Hematopoietic multipotent progenitor cell treated with erythropoietin and hydrocortisone succinate and interleukin-3 and kit ligand, for 6 days (in vitro differentiated cells): ENCODE data around the gene XCL2.
"Not testable (repeated sequence)": the region's sequence is repeated elsewhere in the genome, so short reads cannot be mapped to it uniquely, and the experiment has no call there.

ENCODE experiments used
- DNase-seq: peaks from one replicate; pipeline ENCODE4 v3.0.0-alpha.2; 2015

Gene XCL2

GRCh38 chr1:168555508-168556046 is 11.8 kb upstream of the XCL2 start:
- no peak for DNase-seq

- no peak for DNase-seq
These were observed 11.0 kb upstream of the XCL2 start for GRCh38 chr1:168554603-168555483.

DNA sequence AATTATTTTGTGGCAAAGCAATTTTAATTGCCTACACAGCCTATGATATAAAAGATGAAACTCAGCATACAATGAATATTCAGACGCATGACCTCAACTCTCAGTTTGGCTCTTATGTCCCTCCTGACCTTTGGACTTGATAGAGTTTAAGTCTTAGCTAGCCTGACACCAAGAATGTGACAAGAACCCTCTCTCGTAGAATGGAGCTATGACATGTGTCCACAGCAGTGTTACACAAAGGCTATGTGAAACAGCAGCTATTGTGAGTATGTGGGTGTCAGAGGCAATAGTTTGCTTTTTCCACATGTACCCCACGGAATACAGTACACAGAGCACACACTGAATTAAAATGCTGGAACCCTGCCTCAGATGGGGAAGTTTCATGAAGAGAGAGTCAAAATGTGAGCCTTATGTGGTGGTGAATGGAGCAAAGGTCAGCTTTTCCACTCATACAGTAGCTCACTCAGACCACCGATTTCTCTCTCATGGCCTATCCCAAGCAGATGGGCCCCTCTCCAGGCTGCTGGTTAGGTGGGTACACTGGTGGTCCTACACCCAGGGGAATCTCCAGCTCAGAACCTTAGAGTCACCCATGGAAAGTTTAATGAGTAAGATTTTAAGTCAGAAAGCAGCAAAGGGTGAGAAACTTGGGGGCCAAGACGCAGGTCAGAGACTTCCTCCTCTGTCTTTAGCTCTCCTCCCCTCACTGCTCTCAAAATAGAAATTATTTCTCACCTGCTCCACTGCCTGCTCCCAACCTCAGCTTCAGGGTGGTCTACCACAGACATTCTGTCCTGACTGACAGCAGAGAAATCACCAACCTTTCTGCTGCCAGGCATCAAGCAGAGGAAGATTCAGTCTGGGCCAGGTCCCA is 10.1 kb upstream of the XCL2 start:
- DNase-seq = no peak

DNA sequence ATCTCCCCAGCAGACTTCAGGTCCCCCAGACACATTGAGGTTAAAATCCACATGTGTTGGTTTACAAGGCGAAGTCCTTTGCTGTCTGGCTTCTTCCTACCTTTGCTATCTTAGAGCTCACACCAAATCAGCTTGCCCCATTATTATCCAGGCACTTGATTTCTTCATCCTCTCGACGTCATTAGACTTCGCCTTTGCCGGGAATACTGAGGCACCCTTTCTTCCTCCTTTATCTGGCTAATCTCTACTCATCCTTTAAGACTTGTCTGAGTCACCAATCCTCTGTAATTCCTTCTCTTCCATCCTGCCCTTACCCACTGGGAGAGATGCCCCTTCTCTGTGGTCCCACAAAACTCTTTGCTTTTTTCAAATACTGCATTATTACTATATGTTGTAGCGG is 9.2 kb upstream of the XCL2 start:
- DNase-seq = no peak

DNA sequence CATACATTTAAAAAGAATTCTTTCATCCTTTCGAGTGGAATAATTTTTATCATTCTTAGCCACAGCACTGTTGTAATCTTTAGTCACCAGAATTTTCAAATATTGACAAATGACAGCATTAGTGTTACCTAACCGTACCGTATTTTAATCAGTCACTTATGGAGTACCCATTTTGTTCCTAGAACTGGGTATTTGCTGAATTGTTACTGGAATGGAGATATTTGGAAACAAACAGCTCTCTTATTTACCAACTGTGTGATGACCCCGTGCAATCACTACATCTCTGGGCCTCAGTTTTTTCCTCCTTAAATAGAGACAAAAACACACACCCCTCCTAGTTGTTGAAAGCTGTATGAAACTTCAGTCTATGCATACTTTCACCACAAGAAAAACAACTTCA is 7.9 kb upstream of the XCL2 start:
- DNase-seq = no peak

DNA sequence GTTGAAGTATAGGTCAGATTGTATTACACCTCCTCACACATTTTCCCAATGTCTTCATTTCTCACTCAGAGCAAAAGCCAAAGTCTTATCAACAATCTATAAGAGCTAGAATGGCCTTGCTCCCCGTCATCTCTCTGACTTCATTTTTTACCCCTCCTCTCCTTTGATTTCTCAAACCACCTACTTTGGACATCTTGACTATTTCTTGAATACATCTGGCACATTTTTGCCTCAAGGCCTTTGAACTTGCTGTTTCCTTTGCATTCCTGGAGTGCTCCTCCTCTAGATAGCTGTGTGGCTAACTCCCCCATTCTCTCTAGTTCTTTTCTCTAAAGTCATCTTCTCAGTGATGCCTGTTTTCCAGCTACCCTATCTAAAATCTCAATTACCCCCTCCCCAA is 7.2 kb upstream of the XCL2 start:
- no peak for DNase-seq

GRCh38 chr1:168546553-168546895 is 2.7 kb upstream of the XCL2 start:
- not testable (repeated sequence) for DNase-seq

DNA sequence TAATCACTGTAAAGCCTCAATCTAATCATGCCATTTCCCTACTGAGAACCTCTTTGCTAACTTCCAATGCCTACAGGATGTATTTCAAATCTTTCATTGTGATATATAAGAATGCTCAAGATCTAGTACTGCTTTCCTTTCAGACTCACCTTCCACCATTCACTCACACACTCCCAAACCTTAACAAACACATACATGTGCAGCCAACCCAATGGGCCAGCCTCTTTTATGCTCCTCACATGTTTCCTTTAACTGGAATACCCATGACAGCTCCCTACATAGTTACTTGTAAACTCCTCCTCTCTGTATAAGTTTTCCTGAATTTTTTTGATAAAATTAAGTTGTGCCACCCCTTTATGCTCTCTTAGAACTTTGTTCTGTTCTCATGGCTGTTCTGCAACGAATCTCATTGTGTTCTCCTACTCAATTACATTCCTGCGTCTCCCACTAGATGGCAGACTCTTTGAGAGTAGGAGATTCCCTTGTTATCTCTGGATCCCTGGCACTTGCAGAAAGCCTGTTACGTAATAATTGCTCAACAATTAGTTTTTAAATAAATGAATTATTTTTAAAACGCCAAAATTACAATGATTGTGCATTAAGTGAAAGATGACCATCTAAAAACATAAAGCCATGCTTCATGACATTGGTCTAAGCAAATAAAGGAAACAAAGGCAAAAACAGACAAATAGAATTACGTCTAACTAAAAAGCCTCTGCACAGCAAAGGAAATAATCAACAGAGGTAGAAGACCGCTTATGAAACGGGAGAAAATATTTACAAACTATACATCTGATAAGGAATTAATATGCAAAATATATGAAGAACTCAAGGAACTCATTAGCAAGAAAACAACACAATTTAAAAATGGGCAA is 2.1 kb upstream of the XCL2 start:
- peak; percentile 58 for DNase-seq

DNA sequence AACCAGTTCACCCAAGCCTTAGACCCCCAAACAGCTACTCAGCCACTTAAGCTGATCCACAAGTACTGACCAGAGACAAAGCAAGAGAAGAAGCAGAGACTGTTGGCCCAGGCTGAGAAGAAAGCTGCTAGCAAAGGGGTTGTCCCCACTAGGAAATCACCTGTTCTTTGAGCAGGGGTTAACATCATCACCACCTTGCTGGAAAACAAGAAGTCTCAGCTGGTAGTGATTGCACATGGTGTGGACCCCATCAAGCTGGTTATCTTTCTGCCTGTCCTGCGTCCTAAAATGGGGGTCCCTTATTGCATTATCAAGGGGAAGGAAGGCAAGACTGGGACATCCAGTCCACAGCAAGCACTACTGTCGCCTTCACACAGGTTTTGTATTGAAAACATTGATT is 819 bp downstream of the XCL2 start:
- DNase-seq = not testable (repeated sequence)

- DNase-seq = not testable (repeated sequence)
These were observed 3.0 kb downstream of the XCL2 start for GRCh38 chr1:168540798-168541197.

DNA sequence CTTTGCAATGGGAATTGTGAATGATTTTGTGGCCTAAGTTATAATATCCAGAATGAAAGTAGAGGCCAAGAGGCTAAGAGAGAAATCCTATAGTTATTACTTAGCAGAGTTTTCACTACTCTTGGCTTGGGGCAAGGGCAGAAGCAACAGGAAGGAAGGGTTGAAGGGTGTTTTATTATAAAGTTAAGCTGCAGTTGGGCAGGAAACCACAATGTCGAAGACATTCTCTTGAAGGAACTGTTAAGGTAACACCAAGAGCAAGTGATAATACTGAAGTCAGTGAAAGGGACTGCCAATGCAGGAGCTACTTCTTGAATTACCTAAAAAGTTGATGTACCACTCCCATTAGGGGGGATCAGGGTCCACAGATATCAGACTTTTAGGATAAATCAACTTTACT is 8.3 kb downstream of the XCL2 start:
- DNase-seq = peak; percentile 78

- no peak for DNase-seq
These were observed 12.0 kb downstream of the XCL2 start for GRCh38 chr1:168531615-168532345.

DNA sequence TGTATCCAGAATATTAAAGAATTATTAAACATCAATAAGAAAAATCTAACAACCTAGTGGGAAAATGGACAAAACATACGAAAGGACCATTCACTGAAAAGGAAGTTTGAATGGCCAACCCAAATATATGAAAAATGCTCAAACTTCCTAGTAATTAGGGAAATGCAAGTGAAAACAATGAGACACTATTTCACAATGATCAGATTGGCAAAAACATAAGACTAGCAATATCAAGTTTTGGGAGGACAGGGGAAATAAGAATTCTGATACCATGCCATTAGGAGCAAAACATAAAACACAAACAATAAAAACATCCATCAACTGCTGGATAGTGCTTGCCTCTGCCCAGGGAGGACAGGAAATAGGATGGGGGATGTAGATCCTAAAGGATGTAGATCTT is 14.3 kb downstream of the XCL2 start:
- no peak for DNase-seq

DNA sequence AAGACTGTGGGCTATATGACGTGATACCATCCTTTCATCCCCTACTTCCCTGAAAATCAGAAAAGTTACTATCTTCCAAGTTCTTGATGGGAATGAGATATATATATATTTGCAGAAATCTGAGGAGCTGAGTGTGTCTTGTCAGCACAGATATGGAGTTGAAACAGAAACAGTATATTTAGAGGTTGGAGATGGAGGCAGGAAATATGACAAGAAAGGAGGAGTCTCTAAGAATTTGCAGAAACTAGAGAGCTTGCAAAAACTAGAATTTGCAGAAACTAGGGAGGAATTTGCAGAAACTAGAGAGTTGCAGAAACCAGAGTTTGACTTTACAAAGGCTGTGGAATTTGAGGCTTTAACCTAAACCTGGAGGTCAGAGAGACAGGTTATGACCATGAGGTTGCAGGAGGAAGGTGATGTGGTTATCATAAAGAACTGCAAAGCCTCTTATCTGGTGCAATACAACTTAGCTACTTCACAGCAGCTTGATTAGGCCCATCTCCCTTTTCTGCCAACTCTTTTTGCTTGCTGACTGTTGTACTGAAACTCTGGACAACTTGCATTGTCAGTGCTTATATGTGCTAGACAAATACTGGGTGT is 22.3 kb downstream of the XCL2 start:
- peak; percentile 16 for DNase-seq

DNA sequence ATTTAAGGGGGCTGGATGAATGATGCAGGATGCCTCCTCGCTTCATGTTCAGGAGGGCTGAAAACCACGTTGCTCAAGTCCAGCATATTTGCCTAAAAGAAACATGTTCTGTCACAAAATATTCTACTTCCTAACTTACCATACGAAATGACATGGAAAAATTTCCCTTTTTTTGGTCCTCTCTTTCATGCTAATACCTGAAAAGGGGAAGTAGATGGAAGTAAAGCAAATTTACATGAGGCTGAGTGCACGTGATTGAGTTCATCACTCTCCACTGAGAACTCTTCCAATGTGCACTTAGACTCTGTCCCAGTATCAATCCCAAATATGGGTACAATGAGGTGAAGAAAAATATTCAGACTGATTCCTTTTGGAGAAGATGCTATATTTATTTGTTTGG is 23.0 kb downstream of the XCL2 start:
- DNase-seq = no peak

- DNase-seq = peak; percentile 39
These were observed 23.6 kb downstream of the XCL2 start for GRCh38 chr1:168520052-168520751.

DNA sequence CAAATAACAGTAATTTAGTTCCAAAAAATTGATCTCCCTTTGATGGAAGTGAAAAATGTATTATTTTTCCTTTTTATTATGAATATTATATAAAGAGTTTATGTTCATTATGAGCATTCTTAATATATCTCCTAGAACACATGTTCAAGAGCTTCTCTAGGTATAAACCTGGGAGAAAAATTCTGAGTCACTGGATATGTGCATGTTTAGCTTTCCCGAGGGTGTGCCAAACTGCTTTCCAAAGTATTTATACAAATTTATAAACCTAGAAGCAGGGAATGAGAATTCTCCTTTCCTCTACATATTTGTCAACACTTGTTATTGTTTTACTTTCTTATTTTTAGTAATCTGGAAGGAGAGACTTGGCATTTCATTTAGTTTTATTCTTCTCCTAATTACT is 25.0 kb downstream of the XCL2 start:
- no peak for DNase-seq

DNA sequence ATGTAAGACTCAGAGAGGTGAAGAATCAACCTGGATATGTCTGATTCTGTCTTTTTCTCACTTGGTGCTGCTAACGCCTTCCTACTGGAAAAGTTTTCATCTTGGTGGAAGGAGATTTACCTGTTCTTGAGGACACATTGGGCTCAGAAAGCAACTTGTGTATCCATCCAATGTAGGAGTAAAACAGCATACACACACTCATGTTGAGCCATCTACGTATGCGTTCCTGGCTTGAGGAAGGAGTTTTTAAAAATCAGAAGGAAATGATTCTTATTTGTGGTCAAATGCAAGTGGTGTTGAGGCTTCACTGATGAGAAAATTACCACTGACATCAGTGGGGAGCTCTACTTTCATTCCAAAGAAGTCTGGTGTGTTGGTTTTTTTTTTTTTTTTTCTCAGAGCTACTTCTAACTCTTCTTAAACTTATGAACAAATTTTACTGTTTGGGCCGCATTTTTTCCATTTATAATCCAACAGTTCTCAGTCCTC is 25.6 kb downstream of the XCL2 start:
- DNase-seq = no peak

DNA sequence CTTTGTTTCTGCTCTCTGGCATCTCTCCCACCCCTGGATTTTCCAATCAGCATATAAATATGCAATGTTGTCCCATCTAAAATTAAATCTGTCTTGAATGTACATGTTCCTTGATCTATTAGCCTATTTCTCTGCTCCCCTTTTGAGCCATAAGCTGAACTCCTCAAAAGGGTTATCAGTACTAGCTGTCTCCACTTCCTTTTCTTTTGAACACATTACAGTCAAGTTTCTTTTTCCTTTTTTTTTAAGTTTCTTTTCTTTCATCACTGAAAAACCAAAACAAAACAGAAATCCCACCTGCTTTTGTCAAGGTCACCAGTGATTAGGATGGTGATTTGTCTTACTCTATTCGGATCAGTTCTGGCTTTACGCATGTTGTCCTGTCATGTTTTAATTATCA is 29.3 kb downstream of the XCL2 start:
- DNase-seq = no peak

- DNase-seq = no peak
These were observed 30.0 kb downstream of the XCL2 start for GRCh38 chr1:168513656-168514404.
